IPS DF 6.9 (cell line): ENCODE results near the gene SLFN14.

ENCODE experiments used
- DNase-seq: peaks from one replicate; pipeline ENCODE4 v3.0.0-alpha.2; 2013; ENCODE audit warnings: low read depth, low spot score
- H3K27ac ChIP-seq: one replicate; pipeline ENCODE4 v1.5.1; 2013; ENCODE audit warnings: low read length, control low read depth
- H3K27me3 ChIP-seq: 2 replicates; pipeline ENCODE4 v1.6.1; 2013; ENCODE audit warnings: mild to moderate bottlenecking, low read length; ENCODE audit not compliant: control insufficient read depth, insufficient read depth
- H3K36me3 ChIP-seq: 2 replicates; pipeline ENCODE4 v1.6.1; 2013; ENCODE audit warnings: low read length; ENCODE audit not compliant: control insufficient read depth, insufficient read depth
- H3K4me1 ChIP-seq: 2 replicates; pipeline ENCODE4 v1.6.1; 2013; ENCODE audit warnings: low read length; ENCODE audit not compliant: control insufficient read depth, insufficient read depth
- H3K4me3 ChIP-seq: 2 replicates; pipeline ENCODE4 v1.5.1; 2013; ENCODE audit warnings: mild to moderate bottlenecking, low read length
- H3K9me3 ChIP-seq: 2 replicates; pipeline ENCODE4 v1.6.1; 2013; ENCODE audit warnings: low read length, inconsistent platforms; ENCODE audit not compliant: control insufficient read depth, insufficient read depth
- WGBS: extraction: QIAGEN DNeasy Blood & Tissue Kit; methylation state at CpG from one replicate; pipeline ENCODE4 v1.1.7; 2013; ENCODE audit warnings: mixed read lengths, missing lambda C conversion rate; ENCODE audit not compliant: insufficient read length, insufficient coverage; 5-methylcytosine and 5-hydroxymethylcytosine counted together

The SLFN14 gene

DNA sequence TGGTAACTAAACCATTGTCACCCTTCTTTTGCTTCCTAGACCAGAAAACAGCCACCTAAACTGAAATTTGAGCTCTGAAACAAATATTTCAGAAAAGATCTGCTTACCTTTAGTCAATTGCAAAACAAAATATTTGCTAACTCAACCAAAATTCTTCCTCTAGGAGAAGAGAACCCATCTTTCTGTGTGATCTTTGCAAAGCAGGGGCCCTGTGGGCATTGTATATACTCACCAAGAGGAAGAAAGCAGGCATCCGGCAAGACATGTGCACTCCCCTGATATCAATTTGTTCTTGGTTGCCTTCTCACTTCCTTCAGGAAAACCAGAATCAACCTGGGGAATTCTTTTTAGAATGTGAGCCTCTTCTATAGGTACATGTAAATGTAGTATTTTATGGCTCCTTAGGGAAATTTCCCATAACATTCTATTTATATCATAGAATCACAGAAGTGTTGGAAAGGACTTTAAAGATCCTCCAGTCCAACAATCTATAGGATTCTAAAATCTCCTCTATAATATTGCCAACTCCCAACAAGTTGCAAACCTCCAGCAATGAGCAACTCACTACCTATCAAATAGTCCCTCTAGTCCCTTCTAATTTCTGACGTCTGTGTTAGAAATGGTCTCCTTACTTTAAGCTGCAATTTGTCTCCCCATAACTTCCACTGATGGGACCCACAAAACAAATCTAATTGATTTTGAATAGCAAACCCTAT lies 966 bp downstream of the SLFN14 start:
- no peak overlapping the region for H3K4me3 ChIP-seq
- H3K36me3 ChIP-seq: no peaks in the 10 kb centered on the region
- H3K27ac ChIP-seq: no peak overlapping the region
- no peaks in the 10 kb centered on the region for H3K27me3 ChIP-seq
- H3K4me1 ChIP-seq: no peaks in the 10 kb centered on the region
- no peak for DNase-seq
- no peaks in the 10 kb centered on the region for H3K9me3 ChIP-seq
- WGBS: no CpG with 5 or more reads among the region's 2 CpGs

- Histone ChIP-seq H3K4me1 (no peaks in the 10 kb centered on the region), H3K27me3 (no peaks in the 10 kb centered on the region), H3K36me3 (no peaks in the 10 kb centered on the region), H3K9me3 (no peaks in the 10 kb centered on the region), H3K4me3 (no peak overlapping the region), H3K27ac (no peak overlapping the region)
- WGBS: no CpG with 5 or more reads among the region's 3 CpGs
- no peak for DNase-seq
Observed at GRCh38 chr17:35557353-35557752, 3.3 kb downstream of the SLFN14 start.

DNA sequence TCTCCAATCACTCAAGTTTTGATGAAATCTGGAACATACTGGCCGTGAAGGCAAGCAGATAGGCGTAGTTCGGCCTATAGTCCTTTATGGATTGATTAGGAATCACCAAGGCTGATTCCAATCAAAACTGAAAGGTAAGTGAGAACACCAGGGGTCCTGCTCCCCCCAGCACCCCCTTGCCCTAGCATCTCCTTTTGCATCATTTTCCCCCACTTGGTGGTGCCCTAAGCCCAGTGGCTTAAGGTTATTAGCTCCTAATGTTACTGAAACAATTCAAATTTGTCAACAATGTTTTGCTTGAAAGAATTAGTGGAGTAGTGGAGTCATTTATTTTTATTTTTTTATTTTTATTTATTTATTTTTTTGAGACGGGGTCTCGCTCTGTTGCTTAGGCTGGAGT lies 4.9 kb downstream of the SLFN14 start:
- DNase-seq: no peak
- Histone ChIP-seq H3K9me3 (no peaks in the 10 kb centered on the region), H3K4me1 (no peaks in the 10 kb centered on the region), H3K4me3 (no peak overlapping the region), H3K27ac (no peak overlapping the region), H3K27me3 (no peaks in the 10 kb centered on the region), H3K36me3 (no peaks in the 10 kb centered on the region)
- no CpG with 5 or more reads among the region's 5 CpGs for WGBS

DNA sequence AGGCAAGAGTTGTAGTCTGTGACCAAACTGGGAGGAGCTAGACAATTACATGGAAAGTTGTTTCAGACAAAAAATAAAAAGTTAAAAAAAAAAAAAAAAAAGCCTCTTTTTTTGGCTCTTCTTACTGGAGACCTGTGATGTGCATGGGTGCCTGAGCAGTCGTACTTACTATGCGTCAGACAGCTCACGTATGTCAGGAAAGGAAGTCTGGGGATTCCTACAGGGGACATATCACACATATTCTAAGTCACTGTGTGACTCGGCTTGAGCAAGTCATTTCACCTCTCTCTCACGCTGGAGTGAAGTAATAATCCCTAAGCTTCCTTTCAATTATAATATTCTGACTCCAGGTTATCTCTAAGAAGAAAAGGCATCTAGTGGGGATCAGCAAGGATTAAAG lies 6.0 kb downstream of the SLFN14 start:
- H3K36me3 ChIP-seq: no peaks in the 10 kb centered on the region
- no peaks in the 10 kb centered on the region for H3K4me1 ChIP-seq
- no CpG with 5 or more reads among the region's 5 CpGs for WGBS
- H3K27me3 ChIP-seq: no peaks in the 10 kb centered on the region
- H3K27ac ChIP-seq: no peak overlapping the region
- no peaks in the 10 kb centered on the region for H3K9me3 ChIP-seq
- no peak overlapping the region for H3K4me3 ChIP-seq
- DNase-seq: no peak

GRCh38 chr17:35553310-35553709 lies 7.3 kb downstream of the SLFN14 start:
- Histone ChIP-seq H3K4me3 (no peak overlapping the region), H3K36me3 (no peaks in the 10 kb centered on the region), H3K27ac (no peak overlapping the region), H3K27me3 (no peaks in the 10 kb centered on the region), H3K4me1 (no peaks in the 10 kb centered on the region), H3K9me3 (no peaks in the 10 kb centered on the region)
- WGBS: no CpG with 5 or more reads among the region's 4 CpGs
- no peak for DNase-seq

- Histone ChIP-seq H3K4me3 (no peak overlapping the region), H3K27me3 (no peaks in the 10 kb centered on the region), H3K27ac (no peak overlapping the region), H3K36me3 (no peaks in the 10 kb centered on the region), H3K4me1 (no peaks in the 10 kb centered on the region), H3K9me3 (no peaks in the 10 kb centered on the region)
- no CpG with 5 or more reads among the region's 1 CpG for WGBS
- no peak for DNase-seq
Observed at GRCh38 chr17:35548978-35549377, 11.6 kb downstream of the SLFN14 start.

DNA sequence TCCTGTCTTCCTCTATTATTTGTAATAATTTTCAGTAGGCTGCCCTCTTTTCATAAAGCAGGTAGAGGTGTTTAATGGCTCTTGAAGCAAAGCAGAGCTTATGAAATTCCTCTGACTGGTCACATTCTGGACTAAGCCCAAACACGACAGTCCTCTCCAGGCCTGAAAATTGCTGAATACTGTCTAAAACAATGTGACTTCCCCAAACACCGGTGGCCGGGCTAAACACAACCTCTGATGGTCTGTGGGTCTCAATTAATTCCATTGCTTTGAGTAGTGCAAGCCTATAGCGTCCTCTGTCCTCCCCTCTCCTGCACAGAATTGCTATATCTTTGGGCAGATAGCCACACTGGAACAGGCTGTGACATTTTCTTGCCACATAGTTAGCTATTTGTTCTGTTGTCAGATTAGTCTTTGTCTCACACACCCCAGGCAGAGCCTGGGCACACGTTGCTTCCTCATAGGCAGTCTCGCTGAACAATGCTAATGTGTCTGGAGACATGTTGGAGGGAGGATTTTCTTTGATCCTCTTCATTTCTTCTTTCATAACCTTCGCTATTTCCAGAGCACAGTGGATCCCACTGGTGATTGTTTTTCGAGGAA lies 12.3 kb downstream of the SLFN14 start:
- Histone ChIP-seq H3K9me3 (no peaks in the 10 kb centered on the region), H3K27me3 (no peaks in the 10 kb centered on the region), H3K4me1 (no peaks in the 10 kb centered on the region), H3K36me3 (no peaks in the 10 kb centered on the region), H3K27ac (no peak overlapping the region), H3K4me3 (no peak overlapping the region)
- DNase-seq: no peak
- no CpG with 5 or more reads among the region's 8 CpGs for WGBS

GRCh38 chr17:35546487-35546886 lies 14.1 kb downstream of the SLFN14 start:
- H3K4me3 ChIP-seq: no peak overlapping the region
- H3K36me3 ChIP-seq: no peaks in the 10 kb centered on the region
- no peaks in the 10 kb centered on the region for H3K4me1 ChIP-seq
- no CpG with 5 or more reads among the region's 1 CpG for WGBS
- H3K27ac ChIP-seq: no peak overlapping the region
- no peaks in the 10 kb centered on the region for H3K27me3 ChIP-seq
- DNase-seq: no peak
- no peaks in the 10 kb centered on the region for H3K9me3 ChIP-seq

- no peaks in the 10 kb centered on the region for H3K36me3 ChIP-seq
- H3K27ac ChIP-seq: no peak overlapping the region
- no CpG with 5 or more reads among the region's 1 CpG for WGBS
- no peaks in the 10 kb centered on the region for H3K9me3 ChIP-seq
- no peaks in the 10 kb centered on the region for H3K27me3 ChIP-seq
- H3K4me1 ChIP-seq: no peaks in the 10 kb centered on the region
- no peak overlapping the region for H3K4me3 ChIP-seq
- DNase-seq: no peak
Observed at GRCh38 chr17:35545150-35545549, 15.5 kb downstream of the SLFN14 start.

- no CpG with 5 or more reads among the region's 1 CpG for WGBS
- Histone ChIP-seq H3K36me3 (no peaks in the 10 kb centered on the region), H3K9me3 (no peaks in the 10 kb centered on the region), H3K4me3 (no peak overlapping the region), H3K27ac (no peak overlapping the region), H3K4me1 (no peaks in the 10 kb centered on the region), H3K27me3 (no peaks in the 10 kb centered on the region)
- DNase-seq: no peak
Observed at GRCh38 chr17:35543856-35544255, 16.8 kb downstream of the SLFN14 start.

DNA sequence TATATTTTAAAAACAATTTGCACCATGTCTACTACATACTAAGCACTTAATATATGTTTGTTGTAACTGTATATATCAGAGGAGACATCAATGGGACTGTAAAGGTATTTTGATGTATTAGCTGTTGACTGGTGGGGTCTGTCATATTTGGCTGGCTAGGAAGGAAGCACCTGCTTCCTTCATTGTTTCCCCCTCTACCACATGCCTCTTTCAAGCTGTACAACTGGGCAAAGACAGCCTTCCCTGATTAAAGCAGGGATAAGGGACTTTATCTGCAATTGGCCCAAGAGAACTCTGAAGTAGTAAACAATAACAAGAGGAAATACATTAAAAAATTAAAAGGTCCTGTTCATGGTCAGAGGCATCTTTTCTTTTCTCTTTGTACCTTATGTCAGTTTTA lies 17.6 kb downstream of the SLFN14 start:
- H3K9me3 ChIP-seq: no peaks in the 10 kb centered on the region
- H3K27me3 ChIP-seq: no peaks in the 10 kb centered on the region
- DNase-seq: no peak
- H3K36me3 ChIP-seq: no peaks in the 10 kb centered on the region
- H3K4me1 ChIP-seq: no peaks in the 10 kb centered on the region
- H3K27ac ChIP-seq: no peak overlapping the region
- no peak overlapping the region for H3K4me3 ChIP-seq
